ENCODE results near the gene USP31. TPM values are rescaled to one million over a fixed set of nuclear protein-coding genes. Genes with fewer than 3 reads are reported as not detected.

USP31 gene
- total RNA-seq, 4 donors from 2014 or later: 7.8 to 29.9 (median 11.0) TPM

DNA sequence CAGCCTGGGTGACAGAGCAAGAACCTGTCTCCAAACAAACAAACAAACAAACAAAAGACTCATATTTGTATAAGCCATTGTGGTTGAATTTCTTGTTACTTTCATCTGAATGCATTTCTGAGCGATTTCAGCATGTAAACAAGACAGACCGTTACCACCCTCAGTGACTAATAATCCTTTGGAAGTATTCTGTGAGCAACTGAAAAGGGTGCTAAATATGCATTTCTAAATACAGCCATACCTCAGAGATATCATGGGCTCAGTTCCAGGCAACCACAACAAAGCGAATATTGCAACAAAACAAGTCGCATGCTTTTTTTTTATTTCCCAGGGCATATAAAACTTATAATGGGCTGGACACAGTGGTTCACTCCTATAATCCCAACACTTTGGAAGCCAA lies 109.0 kb downstream of the USP31 start:
- intact Hi-C loops (cut with DNase I): no loop called here
- no peak for DNase-seq
- Histone ChIP-seq H3K9me3 (peaks cover 0 to 9% (median 5%) of the 10 kb centered on the region in 3 donors), H3K36me3 (no peaks in the 10 kb centered on the region), H3K27ac (no peak overlapping the region), H3K27me3 (peaks cover 0 to 9% (median 0%) of the 10 kb centered on the region in 4 donors), H3K4me1 (no peaks in the 10 kb centered on the region), H3K4me3 (no peak overlapping the region)
- TF ChIP-seq POLR2A (IDR thresholded peaks at IDR 0.05): no peak
- TF ChIP-seq, protein P1, sequence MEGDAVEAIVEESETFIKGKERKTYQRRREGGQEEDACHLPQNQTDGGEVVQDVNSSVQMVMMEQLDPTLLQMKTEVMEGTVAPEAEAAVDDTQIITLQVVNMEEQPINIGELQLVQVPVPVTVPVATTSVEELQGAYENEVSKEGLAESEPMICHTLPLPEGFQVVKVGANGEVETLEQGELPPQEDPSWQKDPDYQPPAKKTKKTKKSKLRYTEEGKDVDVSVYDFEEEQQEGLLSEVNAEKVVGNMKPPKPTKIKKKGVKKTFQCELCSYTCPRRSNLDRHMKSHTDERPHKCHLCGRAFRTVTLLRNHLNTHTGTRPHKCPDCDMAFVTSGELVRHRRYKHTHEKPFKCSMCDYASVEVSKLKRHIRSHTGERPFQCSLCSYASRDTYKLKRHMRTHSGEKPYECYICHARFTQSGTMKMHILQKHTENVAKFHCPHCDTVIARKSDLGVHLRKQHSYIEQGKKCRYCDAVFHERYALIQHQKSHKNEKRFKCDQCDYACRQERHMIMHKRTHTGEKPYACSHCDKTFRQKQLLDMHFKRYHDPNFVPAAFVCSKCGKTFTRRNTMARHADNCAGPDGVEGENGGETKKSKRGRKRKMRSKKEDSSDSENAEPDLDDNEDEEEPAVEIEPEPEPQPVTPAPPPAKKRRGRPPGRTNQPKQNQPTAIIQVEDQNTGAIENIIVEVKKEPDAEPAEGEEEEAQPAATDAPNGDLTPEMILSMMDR (IDR thresholded peaks at IDR 0.05): no peak
- whole genome bisulfite sequencing, 2 donors: 62 to 74% methylated on average over 4 of the region's 4 CpGs

DNA sequence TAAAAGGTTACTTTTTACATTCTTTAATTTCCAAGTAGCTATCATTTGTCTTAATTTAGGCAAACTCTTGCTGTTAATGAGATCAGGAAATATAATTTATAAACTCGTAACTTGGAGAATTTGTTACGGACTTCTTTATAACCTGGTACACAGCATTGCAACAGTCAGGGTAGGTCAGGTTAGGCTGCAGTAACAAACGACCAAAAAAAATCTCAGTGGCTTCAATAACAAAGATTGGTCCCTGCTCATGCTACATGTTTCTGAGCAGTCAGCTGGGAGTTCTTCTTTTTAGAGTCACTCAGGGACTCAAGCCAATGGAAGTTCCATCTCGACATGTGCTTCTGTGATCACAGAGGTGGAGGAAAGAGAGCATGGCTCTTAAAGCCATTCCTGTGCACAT lies 110.1 kb downstream of the USP31 start:
- H3K27ac ChIP-seq: no peak overlapping the region
- WGBS, 2 donors: 69 to 77% methylated on average over 4 of the region's 4 CpGs
- H3K9me3 ChIP-seq: no peaks in the 10 kb centered on the region
- TF ChIP-seq, protein P1 (IDR thresholded peaks at IDR 0.05): no peak
- TF ChIP-seq POLR2A (IDR thresholded peaks at IDR 0.05): no peak
- H3K4me3 ChIP-seq: no peak overlapping the region
- no peak for DNase-seq
- H3K36me3 ChIP-seq: no peaks in the 10 kb centered on the region
- no peaks in the 10 kb centered on the region for H3K27me3 ChIP-seq
- intact Hi-C loops (cut with DNase I): no loop called here
- H3K4me1 ChIP-seq: no peaks in the 10 kb centered on the region

DNA sequence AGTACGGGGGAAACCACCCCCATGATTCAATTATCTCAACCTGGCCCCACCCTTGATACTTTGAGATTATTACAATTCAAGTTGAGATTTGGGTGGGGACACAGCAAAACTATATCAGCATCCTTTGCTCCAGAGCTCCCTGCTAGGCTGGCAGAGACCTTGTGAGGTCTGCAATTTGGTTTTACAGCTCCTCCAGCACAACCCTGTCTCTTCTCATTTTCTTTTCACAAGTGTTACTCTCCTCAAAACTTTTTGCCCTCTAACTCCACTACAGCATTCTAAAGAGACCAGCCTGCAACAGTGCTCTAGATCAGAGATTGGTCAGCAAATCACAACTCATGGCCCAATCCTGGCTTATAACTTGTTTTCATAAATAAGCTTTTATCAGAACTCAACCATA lies 114.0 kb downstream of the USP31 start:
- Histone ChIP-seq H3K27me3 (peaks cover 0 to 19% (median 0%) of the 10 kb centered on the region in 4 donors), H3K36me3 (no peaks in the 10 kb centered on the region), H3K27ac (no peak overlapping the region), H3K9me3 (peaks cover 0 to 12% (median 6%) of the 10 kb centered on the region in 3 donors), H3K4me3 (no peak overlapping the region), H3K4me1 (no peaks in the 10 kb centered on the region)
- no peak for DNase-seq
- TF ChIP-seq, protein P1 (IDR thresholded peaks at IDR 0.05): no peak
- no peak for TF ChIP-seq POLR2A (IDR thresholded peaks at IDR 0.05)
- intact Hi-C loops (cut with DNase I): no loop called here
- 25 to 63% methylated on average over 1 of the region's 1 CpG for WGBS, 2 donors

DNA sequence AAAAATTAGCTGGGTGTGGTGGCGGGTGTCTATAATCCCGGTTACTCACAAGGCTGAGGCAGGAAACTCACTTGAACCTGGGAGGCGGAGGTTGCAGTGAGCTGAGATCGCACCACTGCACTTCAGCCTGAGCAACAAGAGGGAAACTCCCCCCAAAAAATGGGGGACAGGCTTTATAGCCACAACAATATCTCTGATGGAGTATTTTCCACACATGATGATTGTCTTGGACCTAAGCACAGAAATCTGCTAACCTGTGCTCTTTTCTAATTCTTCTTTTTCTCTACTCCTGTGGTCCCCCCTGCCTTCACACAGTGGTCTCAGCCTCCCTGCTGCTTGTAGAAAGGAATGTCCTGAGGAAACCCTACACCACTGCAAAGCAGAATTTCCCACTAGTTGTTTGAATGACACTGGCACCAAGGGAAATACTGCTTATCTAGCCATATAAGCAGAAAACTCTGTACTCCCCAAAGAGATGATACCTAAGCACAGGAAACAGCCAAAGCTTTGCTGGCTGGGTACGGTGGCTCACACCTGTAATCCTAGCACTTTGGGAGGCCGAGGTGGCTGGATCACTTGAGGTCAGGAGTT lies 117.6 kb downstream of the USP31 start:
- DNase-seq: no peak
- H3K4me1 ChIP-seq: no peaks in the 10 kb centered on the region
- H3K36me3 ChIP-seq: no peaks in the 10 kb centered on the region
- H3K9me3 ChIP-seq: peaks cover 0 to 12% (median 6%) of the 10 kb centered on the region in 3 donors
- TF ChIP-seq, protein P1 (IDR thresholded peaks at IDR 0.05): no peak
- no peak for TF ChIP-seq POLR2A (IDR thresholded peaks at IDR 0.05)
- intact Hi-C loops (cut with DNase I): no loop called here
- 54 to 62% methylated on average over 3 to 6 of the region's 6 CpGs for WGBS, 2 donors
- H3K4me3 ChIP-seq: no peak overlapping the region
- no peak overlapping the region for H3K27ac ChIP-seq
- H3K27me3 ChIP-seq: peaks cover 0 to 35% (median 0%) of the 10 kb centered on the region in 4 donors

DNA sequence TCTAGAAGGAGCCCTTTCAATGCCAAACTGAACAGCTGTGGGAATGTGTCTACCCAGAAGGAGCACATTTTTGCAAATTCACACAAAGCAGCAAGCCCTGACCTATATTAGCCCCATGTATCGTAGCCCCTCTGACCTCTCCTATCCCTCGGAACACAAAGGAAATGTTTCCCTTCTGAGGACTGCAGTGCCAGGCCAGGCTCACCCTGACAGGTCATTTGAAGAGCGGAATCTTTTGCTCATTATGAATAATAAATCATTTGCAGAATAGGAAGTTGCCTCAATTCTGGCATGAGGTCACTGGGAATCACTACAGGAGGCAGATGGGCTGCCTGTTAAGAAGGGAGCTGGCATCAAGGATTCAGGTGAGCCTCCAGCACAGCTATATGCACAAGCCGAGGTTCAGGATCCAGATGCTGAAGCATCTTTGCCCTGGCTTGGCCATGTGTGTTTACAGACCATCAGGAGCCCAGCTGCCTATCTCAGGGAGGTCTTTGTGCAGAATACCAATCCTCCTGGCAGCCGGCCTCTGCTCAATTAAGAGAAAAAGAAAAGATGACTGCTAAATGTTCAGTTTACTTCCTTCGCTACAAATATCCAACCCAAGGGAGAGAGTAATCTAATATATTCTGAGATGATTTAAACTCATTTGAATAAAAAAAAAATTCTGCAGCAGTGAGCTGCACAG lies 119.4 kb downstream of the USP31 start:
- intact Hi-C loops (cut with DNase I): no loop called here
- 72 to 74% methylated on average over 5 to 6 of the region's 6 CpGs for WGBS, 2 donors
- Histone ChIP-seq H3K27me3 (peaks cover 0 to 35% (median 0%) of the 10 kb centered on the region in 4 donors), H3K27ac (no peak overlapping the region), H3K4me3 (no peak overlapping the region), H3K4me1 (no peaks in the 10 kb centered on the region), H3K9me3 (peaks cover 0 to 12% (median 6%) of the 10 kb centered on the region in 3 donors), H3K36me3 (no peaks in the 10 kb centered on the region)
- TF ChIP-seq POLR2A (IDR thresholded peaks at IDR 0.05): no peak
- TF ChIP-seq, protein P1 (IDR thresholded peaks at IDR 0.05): no peak
- DNase-seq: no peak

Measured in esophagus squamous epithelium (tissue), 5 donors.